Measurements from ENCODE around the gene CCDC183.

CCDC183 gene

GRCh38 chr9:136849960-136850865 lies 54.1 kb downstream of the CCDC183 start:
- no peak for DNase-seq (ENCODE audit: insufficient read length, low spot score)
- TF ChIP-seq CTCF (IDR thresholded peaks at IDR 0.05; ENCODE audit: insufficient read depth, missing control alignments) = no peak
- no peak for FAIRE-seq

- no peak for TF ChIP-seq CTCF (IDR thresholded peaks at IDR 0.05; ENCODE audit: insufficient read depth, missing control alignments)
- FAIRE-seq (no peak), DNase-seq (ENCODE audit: insufficient read length, low spot score) (no peak)
These were observed 55.0 kb downstream of the CCDC183 start for GRCh38 chr9:136850866-136851775.

- no peak for TF ChIP-seq CTCF (IDR thresholded peaks at IDR 0.05; ENCODE audit: insufficient read depth, missing control alignments)
- FAIRE-seq (no peak), DNase-seq (ENCODE audit: insufficient read length, low spot score) (no peak)
These were observed 56.0 kb downstream of the CCDC183 start, which contains the start of gene MAMDC4 for GRCh38 chr9:136851941-136852663. Gene MAMDC4 (plus strand): TSS chr9:136852346. CDS start chr9:136852417, 71 bp downstream.

- no peak for TF ChIP-seq CTCF (IDR thresholded peaks at IDR 0.05; ENCODE audit: insufficient read depth, missing control alignments)
- FAIRE-seq = no peak
- DNase-seq (ENCODE audit: insufficient read length, low spot score) = no peak
These were observed 56.8 kb downstream of the CCDC183 start for GRCh38 chr9:136852664-136853595.

- DNase-seq (ENCODE audit: insufficient read length, low spot score) = no peak
- no peak for FAIRE-seq
- TF ChIP-seq CTCF (IDR thresholded peaks at IDR 0.05; ENCODE audit: insufficient read depth, missing control alignments) = no peak
These were observed 57.5 kb downstream of the CCDC183 start for GRCh38 chr9:136853596-136854112.
